HG03135 (cell line): ENCODE results near the gene DIP2B.
A peak's percentile ranks its signal among the peaks of the same experiment; 100 is the strongest.
"Not testable (repeated sequence)": the region's sequence is repeated elsewhere in the genome, so short reads cannot be mapped to it uniquely, and the experiment has no call there.

Experiments used
- ATAC-seq: cut with Tn5 transposase; IDR thresholded peaks from one replicate; pipeline ENCODE4 v1.9.1; 2021; ENCODE audit warnings: mild to moderate bottlenecking, moderate library complexity; ENCODE audit not compliant: unreplicated experiment

DIP2B gene, protein sequence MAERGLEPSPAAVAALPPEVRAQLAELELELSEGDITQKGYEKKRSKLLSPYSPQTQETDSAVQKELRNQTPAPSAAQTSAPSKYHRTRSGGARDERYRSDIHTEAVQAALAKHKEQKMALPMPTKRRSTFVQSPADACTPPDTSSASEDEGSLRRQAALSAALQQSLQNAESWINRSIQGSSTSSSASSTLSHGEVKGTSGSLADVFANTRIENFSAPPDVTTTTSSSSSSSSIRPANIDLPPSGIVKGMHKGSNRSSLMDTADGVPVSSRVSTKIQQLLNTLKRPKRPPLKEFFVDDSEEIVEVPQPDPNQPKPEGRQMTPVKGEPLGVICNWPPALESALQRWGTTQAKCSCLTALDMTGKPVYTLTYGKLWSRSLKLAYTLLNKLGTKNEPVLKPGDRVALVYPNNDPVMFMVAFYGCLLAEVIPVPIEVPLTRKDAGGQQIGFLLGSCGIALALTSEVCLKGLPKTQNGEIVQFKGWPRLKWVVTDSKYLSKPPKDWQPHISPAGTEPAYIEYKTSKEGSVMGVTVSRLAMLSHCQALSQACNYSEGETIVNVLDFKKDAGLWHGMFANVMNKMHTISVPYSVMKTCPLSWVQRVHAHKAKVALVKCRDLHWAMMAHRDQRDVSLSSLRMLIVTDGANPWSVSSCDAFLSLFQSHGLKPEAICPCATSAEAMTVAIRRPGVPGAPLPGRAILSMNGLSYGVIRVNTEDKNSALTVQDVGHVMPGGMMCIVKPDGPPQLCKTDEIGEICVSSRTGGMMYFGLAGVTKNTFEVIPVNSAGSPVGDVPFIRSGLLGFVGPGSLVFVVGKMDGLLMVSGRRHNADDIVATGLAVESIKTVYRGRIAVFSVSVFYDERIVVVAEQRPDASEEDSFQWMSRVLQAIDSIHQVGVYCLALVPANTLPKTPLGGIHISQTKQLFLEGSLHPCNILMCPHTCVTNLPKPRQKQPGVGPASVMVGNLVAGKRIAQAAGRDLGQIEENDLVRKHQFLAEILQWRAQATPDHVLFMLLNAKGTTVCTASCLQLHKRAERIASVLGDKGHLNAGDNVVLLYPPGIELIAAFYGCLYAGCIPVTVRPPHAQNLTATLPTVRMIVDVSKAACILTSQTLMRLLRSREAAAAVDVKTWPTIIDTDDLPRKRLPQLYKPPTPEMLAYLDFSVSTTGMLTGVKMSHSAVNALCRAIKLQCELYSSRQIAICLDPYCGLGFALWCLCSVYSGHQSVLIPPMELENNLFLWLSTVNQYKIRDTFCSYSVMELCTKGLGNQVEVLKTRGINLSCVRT (N-terminal part only)

DNA sequence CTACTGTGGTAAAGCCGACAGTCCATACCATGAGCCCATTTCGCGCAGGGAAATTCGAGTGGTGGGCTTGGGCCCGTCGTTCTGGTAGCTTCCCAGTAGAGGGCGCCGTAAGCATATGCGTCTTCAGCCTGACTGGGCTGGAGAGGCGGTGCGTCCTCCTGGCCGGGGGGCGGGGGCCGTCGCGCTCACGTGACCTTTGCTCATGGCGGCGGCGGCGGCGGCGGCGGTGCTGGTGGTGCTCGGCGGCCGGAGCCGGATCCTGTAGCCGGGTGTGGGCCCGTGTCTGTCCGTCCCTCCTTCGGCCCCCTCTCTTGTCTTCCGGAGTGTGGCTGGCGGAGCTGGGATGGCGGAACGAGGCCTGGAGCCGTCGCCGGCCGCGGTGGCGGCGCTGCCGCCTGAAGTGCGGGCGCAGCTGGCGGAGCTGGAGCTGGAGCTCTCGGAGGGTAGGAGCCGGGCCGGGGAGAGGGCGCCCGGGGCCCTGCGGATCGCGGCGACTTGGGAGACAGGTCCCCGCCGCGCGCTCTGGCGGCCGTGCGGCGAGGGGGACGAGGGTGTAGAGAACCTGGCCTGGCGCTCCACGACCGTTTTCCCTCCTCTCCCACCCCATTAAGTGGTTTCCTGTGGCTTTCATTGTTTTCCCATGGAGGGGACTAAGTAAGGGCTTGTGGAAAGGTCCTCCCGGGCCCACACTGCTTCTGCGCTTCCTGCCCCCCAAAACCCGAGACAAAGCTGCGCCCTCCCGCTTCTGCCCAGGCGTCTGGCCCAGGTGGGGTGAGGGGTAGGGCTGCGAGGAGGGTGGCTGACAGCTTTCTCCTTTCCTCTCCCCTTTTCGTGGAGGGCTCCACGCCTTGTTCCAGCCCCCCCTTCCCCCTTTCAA is at the start of gene DIP2B:
DIP2B (plus strand) TSS at position 188 of the 877 bp plus-strand sequence; CDS start at position 344, 156 bp downstream.
- peak; percentile 83 for ATAC-seq

DNA sequence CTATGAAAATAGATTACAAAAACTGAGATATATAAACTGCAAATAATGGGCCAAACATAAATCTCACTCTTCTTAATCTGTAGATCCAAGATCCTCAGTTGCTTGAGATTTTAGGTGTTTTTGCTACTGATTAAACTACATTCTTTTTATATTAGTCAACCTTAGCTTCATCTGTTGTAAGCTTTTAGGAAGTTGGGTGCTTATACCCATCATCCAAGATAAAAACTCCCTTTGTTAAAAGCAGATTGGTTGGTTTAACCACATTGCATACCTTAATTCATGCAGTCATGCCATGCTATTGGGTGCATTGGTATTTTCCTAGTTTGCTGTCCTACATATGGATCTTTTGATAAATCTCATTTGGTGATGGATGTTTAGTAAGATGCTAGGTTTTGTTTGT is 46.2 kb upstream of the DIP2B start:
- ATAC-seq, result no peak

DNA sequence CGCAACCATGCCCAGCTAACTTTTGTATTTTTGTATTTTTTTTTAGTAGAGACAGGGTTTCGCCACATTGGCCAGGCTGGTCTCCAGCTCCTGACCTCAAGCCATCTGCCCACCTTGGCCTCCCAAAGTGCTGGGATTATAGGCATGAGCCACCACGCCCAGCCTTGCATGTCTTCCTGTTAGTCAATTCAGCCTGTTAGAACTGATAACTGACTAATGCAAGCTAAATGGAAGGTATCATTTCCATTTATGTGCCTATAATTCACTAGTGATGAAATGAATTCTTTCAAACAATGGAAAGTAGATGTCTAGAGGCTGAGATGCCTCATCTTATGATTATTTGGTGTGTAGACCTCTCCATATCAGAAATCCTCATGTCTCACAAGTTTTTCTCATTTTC is 37.3 kb upstream of the DIP2B start:
- no peak for ATAC-seq

DNA sequence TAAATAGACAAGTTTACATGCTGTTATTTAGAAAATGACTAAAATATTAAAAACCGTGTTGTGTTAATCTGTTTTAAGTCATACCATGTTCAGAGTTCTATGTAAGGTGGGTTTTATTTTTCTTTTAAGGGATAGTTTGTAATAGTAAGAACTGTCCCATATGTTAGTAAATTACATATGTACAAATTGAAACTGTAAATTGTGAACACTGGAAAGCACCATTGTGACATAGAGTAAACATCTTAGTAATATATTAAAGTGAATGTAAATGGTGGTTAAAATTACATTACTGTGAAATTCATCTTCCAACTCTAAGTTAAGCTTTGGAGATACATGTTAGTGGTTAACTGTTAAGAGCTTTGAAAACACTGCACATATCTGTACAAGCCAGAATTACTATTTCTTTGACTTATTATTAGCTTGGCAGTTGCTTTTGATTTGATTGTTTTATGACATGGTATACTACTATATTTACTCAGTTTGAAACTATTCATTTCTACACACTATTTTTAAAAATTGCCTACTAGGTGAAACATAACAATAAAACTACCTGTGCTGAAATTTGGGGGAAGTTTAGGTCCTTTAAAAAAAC is 27.4 kb upstream of the DIP2B start:
- ATAC-seq, result no peak

DNA sequence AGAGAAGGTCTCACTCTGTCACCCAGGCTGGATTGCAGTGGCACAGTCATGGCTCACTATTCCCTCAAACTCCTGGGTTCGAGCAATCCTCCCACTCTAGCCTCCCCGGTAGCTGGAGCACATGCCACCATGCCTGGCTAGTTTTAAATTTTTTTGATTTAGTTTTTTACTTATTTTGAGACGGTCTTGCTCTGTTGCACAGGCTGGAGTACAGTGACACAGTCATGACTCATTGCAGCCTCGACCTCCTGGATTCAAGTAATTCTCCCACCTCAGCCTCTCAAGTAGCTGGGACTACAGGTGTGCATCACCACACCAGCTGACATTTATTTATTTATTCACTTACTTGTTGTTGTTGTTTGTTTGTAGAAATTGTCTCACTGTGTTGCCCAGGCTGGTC is 22.2 kb upstream of the DIP2B start:
- ATAC-seq, result no peak

DNA sequence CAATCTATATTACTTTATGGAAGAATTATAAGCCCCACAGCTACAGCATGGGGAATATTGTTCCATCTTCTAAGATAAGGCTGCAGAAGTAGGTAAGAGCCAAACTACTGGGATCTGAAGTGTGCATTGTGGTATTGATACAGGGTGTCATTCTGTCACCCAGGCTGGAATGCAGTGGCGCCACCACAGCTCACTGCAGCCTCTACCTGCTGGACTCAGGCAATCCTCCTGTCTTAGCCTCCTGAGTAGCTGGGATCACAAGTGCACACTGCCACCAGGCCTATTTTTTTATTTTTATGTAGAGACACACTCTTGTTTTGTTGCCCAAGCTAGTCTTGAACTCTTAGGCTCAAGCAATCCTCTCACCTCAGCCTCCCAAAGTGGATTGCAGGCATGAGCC is 21.3 kb upstream of the DIP2B start:
- ATAC-seq, result no peak

DNA sequence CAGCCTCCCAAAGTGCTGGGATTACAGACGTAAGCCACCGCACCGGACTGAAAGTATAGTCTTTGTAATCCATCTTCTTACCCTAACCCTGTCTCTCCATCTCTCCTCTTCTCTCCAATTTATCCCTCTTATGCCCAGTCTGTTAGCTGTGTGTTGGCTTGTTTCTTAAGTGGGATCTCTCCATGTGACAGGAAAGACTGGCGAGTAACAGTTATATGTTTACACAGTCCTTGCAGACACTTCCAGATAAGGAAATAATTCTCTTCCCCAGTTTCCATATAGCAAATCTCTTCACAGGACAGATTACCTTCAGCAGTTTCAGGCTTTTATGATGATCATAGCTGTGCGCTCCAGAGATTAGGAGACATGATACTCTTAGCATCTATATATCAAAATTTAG is 16.0 kb upstream of the DIP2B start:
- ATAC-seq, result no peak

DNA sequence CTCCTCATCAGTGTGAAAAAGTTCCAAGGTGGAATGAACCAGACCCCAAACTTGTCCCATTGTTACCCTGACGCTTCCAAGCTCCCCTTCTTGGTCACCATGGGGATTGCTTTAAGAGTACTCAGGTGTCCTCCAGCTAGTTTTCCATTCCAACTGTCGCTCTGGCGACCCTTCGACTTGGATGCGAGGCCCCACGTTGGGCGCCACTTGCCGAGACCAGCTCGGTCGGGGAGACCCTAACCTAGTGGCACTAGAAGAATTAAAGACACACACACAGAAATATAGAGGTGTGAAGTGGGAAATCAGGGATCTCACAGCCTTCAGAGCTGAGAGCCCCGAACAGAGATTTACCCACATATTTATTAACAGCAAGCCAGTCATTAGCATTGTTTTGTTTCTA is 6.7 kb upstream of the DIP2B start:
- not testable (repeated sequence) for ATAC-seq

DNA sequence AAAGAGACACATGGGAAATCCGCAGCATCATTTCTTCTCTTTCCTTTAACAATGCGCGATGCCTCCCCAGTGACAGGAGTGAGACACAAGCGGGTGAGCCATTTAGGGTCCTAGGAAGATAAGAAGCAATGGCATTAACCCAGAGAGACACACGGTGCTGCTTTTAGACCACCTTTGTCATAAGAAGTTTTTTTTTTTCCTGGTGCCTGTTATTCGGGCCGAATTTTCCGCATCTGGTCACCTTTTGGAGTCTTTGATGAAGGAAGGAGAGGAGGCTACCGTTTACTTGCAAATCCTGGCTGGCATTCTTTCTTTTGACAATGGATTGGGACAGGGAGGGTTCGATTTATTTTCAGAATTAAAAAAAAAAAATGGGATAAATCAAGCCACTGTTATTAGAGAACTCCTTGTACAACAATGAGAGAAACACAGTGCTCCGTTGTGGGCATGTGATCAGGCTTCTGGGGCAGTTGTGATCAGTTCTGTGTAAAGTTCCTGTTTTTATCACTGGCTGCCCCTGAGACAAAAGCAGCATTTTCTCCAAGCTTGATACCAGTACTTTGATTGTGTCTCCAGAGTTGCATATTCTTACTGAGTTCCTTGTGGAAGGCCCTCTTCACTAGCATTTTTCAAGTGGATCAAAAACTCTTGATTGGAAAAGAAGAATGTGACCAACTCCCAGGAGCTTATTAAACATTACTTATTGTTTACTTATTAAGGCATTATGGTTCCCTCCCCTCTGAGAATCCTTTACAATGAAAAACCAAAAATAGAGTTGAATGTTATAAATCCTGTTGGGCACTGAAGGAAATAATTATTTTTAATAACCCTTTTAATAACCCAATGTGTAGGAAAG is 1.1 kb downstream of the DIP2B start:
- ATAC-seq, result no peak

DNA sequence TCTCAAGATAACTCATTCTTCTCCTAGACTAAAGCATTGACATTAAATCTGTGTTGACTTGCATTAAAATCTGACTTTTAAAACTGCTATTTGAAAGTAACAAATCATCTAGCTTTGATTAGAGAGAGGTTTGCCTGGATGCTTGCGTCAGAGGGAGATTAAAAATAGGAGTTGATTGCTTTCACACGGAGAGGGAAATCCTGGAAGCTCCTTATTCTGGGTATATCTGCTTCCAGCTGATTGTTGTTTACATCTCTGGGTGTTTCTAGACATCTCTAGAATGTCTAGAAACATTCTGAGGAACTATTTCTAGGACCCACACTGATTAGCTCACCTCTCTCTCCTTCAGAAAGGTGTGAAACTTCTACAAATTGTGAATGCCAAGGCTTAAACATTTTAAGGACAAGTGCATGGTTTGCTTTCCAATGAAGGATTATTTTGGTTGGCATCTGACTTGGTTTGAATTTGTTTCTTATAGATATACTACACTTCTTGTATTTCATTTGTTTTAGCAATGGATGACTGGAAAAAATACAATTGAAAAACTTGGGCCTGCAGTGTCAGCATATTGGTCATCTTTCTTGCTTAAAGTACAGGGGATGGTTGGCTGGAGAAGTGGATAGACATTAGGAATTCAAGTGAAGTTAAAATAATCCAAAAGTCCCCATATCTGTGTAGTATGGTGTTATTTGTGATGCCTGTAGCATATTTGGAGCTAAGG is 2.1 kb downstream of the DIP2B start:
- ATAC-seq, result no peak

DNA sequence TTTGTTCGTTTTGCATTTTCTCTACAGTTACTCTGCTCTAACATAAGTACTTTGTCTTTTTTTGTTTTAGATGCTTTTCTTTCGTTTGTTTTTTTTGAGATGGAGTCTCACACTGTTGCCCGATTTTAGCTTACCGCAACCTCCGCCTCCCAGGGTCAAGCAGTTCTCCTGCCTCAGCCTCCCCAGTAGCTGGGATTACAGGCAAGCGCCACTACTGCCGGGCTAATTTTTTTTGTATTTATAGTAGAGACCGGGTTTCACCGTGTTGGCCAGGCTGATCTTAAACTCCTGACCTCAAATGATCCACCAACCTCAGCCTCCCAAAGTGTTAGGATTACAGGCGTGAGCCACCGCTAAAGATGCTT is 2.7 kb downstream of the DIP2B start:
- ATAC-seq, result no peak

DNA sequence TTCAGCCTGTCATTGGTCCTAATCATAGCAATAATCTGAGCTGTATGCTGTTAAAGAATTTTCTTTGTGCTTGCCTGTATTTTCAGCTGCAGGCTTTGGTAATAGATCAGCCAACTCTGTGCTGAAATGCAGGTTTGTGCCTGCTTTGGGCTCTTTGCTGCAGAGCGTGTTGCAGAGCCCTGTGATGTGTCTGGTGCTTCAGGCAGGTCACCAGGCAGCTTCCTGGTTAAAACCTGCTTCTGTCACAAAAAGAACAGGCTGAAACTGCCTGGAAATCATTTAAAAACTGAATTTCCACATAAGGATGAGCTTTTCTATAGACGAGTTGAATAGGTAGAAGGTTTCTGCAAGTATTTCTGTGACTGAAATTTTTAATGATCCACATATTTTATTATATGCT is 3.1 kb downstream of the DIP2B start:
- ATAC-seq, result no peak

DNA sequence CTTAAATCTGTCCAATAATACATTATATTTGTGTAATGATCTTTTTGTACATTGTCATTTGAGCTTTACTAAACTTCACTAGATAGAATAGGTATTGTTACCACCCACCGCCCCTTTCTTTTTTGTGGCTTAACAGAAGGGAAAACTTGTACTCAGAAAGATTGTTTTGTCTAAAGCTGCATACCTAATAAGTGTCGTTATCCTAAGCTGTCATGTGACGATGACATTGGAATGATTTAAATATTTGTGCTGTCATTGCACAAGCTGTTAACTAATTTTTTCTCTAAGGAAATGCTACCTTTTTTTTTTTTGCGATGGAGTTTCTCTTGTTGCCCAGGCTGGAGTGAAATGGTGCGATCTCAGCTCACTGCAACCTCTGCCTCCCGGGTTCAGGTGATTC is 3.6 kb downstream of the DIP2B start:
- ATAC-seq, result no peak

DNA sequence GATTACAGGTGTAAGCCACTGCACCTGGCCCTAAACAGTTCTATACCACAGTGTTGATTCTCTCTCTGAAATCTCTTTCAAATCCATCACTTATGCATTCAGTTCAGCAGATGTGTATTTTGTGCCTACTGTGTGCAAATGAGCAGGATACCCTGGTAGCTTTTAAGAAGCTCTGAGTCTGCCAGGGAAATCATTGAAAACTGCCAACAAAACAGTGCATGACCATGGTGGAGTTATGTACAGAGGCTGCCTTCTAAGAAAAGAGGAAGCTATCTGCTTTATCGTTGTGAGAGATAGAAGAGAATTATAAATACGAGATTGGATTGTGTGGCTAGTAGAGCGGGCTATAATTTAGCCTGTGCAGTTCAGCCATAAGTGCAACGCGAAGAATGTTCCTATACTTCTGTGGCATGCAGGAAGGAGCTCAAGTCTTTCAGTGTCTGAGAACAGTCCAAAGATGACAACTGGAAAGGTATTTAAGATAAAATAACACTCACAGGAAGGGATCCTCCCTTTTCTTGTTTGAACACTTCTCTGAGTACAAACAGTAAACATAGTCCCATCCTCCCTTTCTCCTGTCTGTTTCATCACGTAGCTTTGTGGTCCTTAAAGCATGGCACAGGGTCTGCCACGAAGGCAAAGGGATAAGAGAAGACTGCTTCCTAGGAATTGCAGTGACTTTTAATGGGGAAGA is 4.3 kb downstream of the DIP2B start:
- ATAC-seq, result no peak

DNA sequence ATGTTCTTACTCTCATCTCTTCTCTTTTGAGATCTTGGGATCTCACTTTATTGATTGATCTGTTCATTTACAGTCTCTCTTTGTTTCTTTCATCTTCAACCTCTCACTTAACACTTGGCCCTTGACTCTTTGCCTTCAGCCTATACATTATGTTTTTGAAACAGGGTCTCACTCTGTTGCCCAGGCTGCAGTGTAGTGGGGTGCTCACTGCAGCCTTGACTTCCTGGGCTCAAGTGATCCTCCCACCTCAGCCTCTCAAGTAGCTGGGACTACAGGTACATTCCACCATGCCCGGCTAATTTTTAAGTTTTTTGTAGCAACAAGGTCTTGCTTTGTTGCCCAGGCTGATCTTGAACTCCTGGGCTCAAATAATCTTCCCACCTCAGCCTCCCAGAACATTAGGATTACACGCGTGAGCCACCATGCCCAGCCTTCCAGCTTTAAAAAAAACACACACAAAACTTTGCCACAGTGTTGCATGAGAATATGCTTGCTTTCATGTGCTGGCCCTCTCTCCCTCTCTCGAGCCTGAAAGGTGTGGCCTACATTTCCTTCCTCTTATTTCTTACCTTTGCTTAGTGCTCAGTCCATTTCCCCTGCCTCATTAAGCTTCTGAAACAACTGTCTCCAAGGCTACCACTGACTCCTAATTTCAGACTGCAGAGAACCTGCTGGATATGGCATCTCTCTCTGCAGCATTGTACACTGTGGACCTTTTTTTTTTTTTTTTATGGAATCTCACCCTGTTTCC is 9.9 kb downstream of the DIP2B start:
- ATAC-seq, result no peak

DNA sequence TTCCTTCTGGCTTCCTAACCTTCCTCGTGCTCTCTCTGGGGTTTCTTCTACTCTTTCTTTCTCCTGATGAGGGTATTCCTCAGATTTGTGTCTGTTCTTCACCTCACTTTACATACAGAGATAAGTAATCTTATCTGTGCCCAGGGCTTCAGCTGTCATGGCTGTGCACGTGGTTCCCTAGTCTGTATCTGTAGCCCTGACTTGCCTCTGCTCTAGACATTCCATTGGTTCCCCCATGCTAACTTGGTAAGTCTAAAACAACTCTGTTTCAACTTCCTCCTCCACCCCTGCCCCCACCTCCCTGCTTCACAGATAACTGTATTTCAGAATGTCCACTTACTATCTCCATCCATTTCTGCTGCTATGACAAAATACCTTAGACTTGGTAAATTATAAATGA is 10.8 kb downstream of the DIP2B start:
- no peak for ATAC-seq

DNA sequence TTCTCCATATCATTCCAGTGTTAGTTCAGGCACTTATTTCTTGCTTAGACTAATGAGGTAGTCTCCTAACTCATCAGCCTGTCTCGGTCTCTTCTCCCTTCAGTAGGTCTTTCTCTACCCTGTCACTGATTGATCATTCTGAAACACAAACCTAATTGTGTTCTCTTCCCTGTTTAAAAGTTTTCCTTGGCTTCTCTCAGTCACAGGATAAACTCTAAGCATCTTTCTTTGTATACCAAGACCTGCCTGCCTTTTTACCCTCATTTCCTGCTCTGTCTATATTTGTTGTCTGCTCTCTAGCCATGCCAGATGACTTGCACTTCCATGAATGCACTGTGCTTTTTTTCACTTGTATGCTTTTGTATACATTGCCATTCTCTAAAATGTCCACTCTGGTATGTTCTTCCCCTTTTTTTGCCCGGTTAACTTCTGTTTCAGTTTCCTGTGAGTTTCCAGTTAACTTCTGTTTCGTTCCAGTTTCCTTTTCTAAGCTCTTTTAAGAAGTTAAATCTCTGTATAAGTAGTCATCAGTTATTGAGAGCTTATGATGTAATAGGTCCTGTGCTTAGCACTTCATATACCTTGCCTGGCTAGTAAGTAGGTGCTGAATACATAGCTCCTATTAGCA is 12.8 kb downstream of the DIP2B start:
- peak; percentile 66 for ATAC-seq
